ENCODE data around the gene SNRPA.

SNRPA gene

GRCh38 chr19:40750874-40751537 lies at the start of gene SNRPA:
TSS of gene SNRPA (plus strand) at chr19:40751203. CDS start at chr19:40751409, 206 bp downstream.
- peak; percentile 96 to 98 for DNase-seq

DNA sequence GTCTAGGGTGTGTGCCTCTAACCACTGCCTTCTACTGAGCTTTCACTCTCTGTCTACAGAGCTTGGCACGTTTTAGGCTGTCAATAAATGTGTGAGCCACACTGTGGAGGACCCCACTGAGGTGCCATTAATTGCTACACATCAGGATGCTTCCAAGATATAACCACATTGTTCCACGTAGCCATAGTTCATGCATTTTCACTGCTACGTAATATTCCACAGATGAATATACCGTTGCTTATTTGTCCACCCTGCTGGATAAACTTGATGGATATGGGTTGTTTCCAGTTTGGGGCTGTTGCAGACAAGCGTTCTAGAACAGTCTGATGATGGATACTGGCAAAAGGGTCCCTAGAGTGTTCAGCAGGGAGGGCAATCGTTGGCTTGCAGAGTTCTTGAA lies 49.2 kb upstream of the SNRPA start:
- DNase-seq = no peak

DNA sequence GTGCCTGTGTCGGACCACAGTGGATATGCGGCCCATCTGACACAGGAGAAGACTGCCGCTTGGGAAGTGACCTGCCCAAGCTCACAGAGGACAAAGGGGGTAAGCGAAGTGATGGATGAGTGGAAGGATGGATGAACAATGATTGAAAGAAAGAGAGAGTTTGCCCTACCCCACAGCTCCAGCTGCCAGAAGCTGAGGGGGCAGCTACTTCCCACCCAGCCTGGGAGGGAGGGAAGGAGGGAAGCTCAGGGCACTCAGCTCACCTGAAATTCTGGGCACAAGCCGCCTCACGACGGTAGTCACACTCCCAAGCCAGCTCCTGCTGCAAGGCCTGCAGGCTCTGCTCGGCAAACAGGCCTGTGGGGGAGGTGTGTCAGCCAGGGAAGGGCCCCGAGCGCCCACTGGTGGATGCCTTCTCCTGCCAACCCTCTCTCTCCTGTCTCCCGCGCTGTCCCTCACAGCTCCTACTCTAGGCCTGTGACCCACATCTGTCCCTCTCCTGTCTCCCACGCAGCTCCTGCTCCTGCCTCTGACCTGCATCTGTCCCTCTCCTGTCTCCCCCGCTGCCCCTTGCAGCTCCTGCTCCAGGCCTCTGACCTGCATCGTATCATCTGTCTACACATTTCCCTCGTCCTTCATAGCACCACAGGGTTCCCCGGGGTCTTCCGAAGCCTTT lies 48.5 kb upstream of the SNRPA start:
- DNase-seq = no peak

- DNase-seq = no peak
Measured at GRCh38 chr19:40703029-40703755, 47.8 kb upstream of the SNRPA start.

- DNase-seq = no peak
Measured at GRCh38 chr19:40704491-40705361, 46.3 kb upstream of the SNRPA start.

GRCh38 chr19:40705362-40705651 lies 45.7 kb upstream of the SNRPA start:
- DNase-seq = no peak

DNA sequence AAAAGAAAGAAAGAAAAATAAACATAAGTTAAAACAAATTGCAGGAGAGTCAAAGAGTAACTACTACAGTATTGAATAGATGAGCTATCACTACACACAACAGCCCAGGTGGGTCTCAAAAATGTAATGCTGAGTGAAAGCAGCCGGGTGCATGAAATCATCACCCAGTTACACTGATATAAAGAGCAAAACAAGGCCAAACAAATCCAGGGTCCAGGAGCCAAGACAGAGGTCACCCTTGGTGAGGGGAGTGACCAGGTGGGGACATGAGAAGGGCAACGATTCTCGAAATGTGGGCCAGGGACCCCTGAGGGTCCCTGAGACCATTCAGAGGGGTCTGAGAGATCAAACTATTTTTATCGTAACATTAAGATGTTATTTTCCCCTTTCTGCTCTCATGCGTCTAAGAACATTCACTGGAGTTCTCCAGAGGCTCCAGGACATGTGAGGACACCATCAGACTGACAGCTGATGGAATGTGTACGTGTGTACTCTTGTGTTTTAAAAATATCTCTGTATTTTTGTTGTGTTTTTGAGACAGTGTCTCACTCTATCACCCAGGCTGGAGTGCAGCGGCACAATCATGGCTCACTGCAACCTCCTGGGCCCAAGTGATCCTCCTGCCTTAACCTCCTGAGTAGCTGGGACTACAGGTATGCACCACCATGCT lies 44.9 kb upstream of the SNRPA start:
- no peak for DNase-seq

- no peak for DNase-seq
Measured at GRCh38 chr19:40707615-40708014, 43.4 kb upstream of the SNRPA start.

- no peak for DNase-seq
Measured at GRCh38 chr19:40709817-40710216, 41.2 kb upstream of the SNRPA start.

DNA sequence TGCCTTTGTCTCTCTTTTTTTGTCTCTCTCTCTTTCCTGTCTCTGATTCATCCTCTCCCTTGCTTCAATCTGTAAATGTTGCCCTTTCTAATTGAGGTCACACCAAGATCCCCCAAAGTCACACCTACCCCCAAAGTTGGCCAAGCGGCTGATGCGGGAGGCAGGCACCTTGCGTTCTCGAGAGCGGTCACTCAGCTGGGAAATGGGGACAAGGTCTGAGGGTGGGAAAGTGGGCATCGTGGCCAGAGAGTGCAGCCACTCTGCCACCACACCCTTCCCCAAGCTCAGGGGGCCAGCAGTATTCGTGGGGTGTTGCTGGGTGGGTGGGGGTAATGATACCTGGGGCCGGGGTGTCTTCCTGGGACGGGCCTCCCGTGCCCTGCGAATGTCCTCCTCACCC lies 37.1 kb upstream of the SNRPA start:
- DNase-seq = no peak

DNA sequence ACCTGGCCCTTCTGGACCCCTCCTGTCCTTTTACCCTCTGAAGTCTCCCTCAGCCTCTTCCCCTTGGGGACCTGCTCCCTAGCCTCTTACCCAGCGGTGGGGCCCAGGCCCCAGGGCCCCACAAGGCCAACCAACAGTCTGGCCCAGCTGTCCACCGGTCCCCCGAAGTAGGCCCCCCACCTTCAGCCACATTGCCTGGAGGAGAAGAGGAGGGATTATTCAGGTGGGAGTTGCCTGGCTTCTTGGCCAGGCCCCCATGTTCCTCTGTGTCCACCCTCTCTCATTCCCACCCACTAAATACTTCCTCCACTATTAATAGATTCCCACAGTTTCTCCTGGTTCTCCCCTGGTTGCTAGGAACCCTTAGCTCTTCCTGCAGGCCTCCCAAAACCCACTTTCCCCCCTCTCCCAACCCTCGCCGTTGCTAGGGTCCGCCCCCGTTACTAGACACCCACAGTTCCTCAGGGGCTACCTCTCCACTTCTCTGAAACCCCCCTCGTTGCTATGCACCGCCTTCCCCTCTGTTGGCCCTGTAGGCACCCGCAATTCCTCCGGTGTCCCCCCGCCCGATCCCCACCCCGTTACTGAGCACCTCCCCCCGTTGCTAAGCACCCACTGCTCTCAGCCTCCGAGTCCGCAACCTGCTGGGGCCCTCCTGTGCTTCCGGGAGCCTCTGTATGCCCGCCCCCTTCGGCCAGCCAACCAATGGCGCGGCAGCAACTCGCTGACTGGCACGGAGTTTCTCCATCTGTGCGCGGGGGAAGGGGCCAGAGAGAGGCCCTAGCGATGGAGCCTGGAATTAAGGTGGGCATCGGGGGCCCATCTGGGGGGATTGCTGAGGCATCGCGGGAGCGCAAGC lies 36.3 kb upstream of the SNRPA start:
- DNase-seq = peak; percentile 90 to 91

GRCh38 chr19:40716031-40716481 lies 34.9 kb upstream of the SNRPA start:
- peak; percentile 82 for DNase-seq

- peak; percentile 100 for DNase-seq
Measured at GRCh38 chr19:40716482-40717324, 34.3 kb upstream of the SNRPA start, which contains the start of the genes COQ8B and ITPKC. TSS of gene COQ8B (minus strand) at chr19:40716886. CDS start at chr19:40714632, 2,254 bp downstream. TSS of gene ITPKC (plus strand) at chr19:40717112. CDS start at chr19:40717136, 24 bp downstream.

GRCh38 chr19:40717325-40717879 lies 33.6 kb upstream of the SNRPA start:
- no peak for DNase-seq

DNA sequence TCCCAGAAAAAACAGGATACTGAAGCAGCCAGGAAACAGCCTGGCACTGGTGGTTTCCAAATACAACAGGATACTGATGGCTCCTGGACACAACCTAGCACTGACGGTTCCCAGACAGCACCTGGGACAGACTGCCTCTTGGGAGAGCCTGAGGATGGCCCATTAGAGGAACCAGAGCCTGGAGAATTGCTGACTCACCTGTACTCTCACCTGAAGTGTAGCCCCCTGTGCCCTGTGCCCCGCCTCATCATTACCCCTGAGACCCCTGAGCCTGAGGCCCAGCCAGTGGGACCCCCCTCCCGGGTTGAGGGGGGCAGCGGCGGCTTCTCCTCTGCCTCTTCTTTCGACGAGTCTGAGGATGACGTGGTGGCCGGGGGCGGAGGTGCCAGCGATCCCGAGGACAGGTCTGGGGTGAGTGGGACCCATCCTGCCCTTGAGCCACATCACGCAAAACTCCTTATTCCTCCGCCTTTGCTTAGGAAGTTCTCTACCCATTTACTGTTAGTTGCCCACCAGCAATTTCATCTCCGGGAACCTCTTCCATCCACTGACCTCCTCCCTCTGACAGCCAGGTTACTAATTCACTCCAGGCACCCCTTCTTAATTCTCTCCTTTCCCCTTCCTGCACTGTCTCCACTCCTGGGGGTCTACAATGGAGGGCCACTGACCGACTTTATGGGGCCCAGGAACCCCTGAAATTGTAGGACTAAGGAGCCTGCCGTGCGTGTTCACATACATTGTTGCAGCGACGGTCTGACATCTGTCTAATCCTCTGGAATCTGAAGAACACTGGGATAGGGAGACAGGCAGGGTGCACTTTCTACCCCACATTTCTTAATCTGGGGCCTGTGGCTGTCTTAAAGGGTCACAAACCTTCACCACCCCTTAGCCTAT lies 32.9 kb upstream of the SNRPA start:
- DNase-seq = peak in 1 of 2 donors; percentile 14

GRCh38 chr19:40718774-40719391 lies 32.1 kb upstream of the SNRPA start:
- DNase-seq = peak in 1 of 2 donors; percentile 8

GRCh38 chr19:40719414-40719894 lies 31.5 kb upstream of the SNRPA start:
- no peak for DNase-seq

DNA sequence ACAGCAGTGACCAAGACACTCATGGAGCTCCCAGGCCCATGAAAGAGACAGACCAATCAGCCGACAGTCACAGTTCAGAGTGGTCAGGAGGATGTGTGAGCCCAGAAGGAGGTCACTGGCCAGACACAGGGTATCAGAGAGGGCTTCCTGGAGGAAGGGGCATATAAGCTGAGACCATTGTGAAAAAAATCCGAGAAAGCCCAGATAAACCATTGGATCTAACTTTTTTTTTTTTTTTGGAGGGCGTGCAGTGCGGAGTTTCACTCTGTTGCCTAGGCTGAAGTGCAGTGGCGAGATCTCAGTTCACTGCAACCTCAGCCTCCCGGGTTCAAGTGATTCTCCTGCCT lies 29.9 kb upstream of the SNRPA start:
- no peak for DNase-seq
